C4-2B (cell line): ENCODE results near the gene PIMREG.

Experiments used
- H3K27ac ChIP-seq: fragments of 450-650 bp; 2 replicates; pipeline ENCODE4 v1.5.1; 2017
- ZFX ChIP-seq: fragments of 450-650 bp; IDR thresholded peaks from 2 replicates; pipeline ENCODE4 v1.6.1; 2017
- TF ChIP-seq, protein P1 (sequence below): fragments of 450-650 bp; conservative IDR thresholded peaks from 2 replicates; pipeline ENCODE4 v1.5.1; 2017; ENCODE audit warnings: mild to moderate bottlenecking

The PIMREG gene

DNA sequence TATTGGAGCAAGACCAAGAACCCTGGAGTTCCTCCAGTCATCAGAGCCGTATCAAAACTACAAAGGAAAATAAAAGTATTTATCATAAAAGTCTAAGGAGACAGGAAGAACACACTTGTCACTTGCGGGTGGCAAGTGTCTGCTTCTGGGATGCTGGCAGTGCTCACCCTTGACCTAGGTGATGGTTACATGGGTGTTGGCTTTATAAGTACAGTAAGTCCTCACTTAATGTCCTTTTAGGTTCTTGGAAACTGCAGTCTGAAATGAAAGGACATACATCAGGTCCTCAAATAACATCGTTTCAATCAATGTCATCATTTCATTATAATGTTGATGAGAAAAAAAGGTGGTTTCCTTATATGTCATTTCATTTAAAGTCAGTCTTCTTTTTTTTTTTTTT is 6.3 kb upstream of the PIMREG start:
- TF ChIP-seq, protein P1, sequence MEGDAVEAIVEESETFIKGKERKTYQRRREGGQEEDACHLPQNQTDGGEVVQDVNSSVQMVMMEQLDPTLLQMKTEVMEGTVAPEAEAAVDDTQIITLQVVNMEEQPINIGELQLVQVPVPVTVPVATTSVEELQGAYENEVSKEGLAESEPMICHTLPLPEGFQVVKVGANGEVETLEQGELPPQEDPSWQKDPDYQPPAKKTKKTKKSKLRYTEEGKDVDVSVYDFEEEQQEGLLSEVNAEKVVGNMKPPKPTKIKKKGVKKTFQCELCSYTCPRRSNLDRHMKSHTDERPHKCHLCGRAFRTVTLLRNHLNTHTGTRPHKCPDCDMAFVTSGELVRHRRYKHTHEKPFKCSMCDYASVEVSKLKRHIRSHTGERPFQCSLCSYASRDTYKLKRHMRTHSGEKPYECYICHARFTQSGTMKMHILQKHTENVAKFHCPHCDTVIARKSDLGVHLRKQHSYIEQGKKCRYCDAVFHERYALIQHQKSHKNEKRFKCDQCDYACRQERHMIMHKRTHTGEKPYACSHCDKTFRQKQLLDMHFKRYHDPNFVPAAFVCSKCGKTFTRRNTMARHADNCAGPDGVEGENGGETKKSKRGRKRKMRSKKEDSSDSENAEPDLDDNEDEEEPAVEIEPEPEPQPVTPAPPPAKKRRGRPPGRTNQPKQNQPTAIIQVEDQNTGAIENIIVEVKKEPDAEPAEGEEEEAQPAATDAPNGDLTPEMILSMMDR: no peak
- no peak for TF ChIP-seq ZFX
- H3K27ac ChIP-seq: no peak overlapping the region

GRCh38 chr17:6439951-6440350 is 4.3 kb upstream of the PIMREG start:
- no peak overlapping the region for H3K27ac ChIP-seq
- TF ChIP-seq, protein P1: no peak
- no peak for TF ChIP-seq ZFX

GRCh38 chr17:6442775-6443174 is 1.5 kb upstream of the PIMREG start:
- TF ChIP-seq ZFX: no peak
- TF ChIP-seq, protein P1: no peak
- peak overlapping the region; percentile 86 for H3K27ac ChIP-seq

DNA sequence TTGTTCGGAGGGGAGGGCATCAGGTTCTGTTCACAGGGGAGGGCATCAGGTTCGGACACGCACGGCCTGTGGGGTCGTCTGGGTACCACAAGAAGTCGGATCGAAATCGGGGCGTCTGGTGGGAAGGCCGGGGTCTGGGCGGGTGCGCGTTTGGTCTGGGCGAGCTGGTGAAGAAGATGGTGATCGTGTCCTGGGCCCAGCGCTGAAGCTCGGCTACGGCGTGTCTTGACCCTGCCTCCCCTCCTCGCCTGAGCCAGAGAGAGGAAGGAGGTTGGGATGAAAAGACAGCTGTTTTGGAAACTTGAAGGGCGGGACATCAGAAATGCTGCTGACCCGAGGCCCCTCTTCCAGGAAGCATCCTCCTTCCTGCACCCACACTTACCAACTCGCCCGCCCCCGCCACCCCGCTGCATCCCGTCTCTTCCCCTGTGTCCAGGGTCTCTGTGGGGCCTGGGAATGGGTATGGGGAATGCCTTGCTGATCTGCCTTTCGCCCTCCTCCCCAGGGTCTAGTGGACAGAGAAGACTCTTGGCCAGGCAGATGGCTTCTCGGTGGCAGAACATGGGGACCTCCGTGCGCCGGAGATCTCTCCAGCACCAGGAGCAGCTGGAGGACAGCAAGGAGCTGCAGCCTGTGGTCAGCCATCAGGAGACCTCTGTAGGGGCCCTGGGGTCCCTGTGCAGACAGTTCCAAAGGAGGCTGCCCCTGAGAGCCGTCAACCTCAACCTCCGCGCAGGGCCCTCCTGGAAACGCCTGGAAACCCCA is 498 bp downstream of the PIMREG start:
- TF ChIP-seq ZFX: no peak
- peak overlapping the region; percentile 86 for H3K27ac ChIP-seq

DNA sequence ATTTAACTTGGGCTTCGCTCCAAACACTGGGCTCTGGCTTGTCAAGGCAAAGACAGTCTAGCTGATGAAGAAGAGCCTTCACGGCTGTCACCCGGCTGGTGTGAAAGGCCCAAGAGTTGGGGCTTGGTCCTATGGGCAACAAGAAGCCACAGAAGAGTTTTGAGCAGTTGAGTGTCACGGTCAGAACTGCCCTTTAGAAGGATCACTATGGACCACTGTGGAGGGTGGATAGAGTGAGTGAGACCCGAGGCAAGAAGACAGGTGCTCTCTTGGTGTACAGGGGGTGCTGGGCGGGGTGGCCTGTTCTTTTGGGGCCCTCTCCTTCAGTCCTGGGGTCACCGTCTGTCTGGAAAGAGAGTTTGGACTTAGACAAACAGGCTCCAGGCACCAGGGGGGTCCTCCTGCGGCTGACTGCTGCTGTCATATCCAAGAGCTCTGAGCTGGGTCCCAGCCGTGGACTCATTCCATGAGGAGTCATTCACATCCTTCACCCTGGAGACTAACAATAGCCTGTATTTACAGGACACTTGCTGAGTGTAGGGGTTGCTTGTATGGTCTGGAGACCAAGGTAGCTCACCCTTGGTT is 2.4 kb downstream of the PIMREG start:
- no peak for TF ChIP-seq ZFX
- TF ChIP-seq, protein P1: no peak
- H3K27ac ChIP-seq: no peak overlapping the region

GRCh38 chr17:6448473-6448872 is 4.2 kb downstream of the PIMREG start:
- TF ChIP-seq, protein P1: no peak
- TF ChIP-seq ZFX: no peak
- no peak overlapping the region for H3K27ac ChIP-seq

GRCh38 chr17:6449307-6449706 is 5.1 kb downstream of the PIMREG start:
- H3K27ac ChIP-seq: no peak overlapping the region
- TF ChIP-seq, protein P1: no peak
- no peak for TF ChIP-seq ZFX
